HEK293 (cell line): ENCODE measurements around the gene SPACA6.

Source experiments
- CTCF ChIA-PET: fragments of 350-600 bp; formaldehyde crosslinking; extraction: SDS; loops from one replicate; lab custom pipeline; 2021; ENCODE audit warnings: antibody characterized with exemption; lab: Yijun Ruan, JAX
- POLR2A ChIA-PET: fragments of 300-600 bp; formaldehyde crosslinking; extraction: SDS; loops from one replicate; lab custom pipeline; 2020; ENCODE audit warnings: antibody characterized with exemption, inconsistent platforms; lab: Yijun Ruan, JAX
- H3K27ac ChIP-seq: fragments of 200-500 bp; sonication (Bioruptor generic); 2 replicates; pipeline ENCODE4 v1.5.1; 2014; ENCODE audit warnings: low read depth, low read length, control low read depth, inconsistent platforms; ENCODE audit errors: extremely low read depth
- H3K36me3 ChIP-seq, 2 experiments: fragments of 200-500 bp in 1 of 2; sonication (Bioruptor generic) in 1 of 2; 1 replicate in 1 of 2; 2 replicates in 1 of 2; pipeline ENCODE4 v1.5.1; 2014 to 2017; ENCODE audit warnings: inconsistent platforms in 2 of 2, low read length in 2 of 2; ENCODE audit not compliant: control insufficient read depth in 2 of 2, insufficient read depth in 1 of 2
- H3K4me1 ChIP-seq: fragments of 200-500 bp; sonication (Bioruptor generic); 2 replicates; pipeline ENCODE4 v1.5.1; 2014; ENCODE audit warnings: mild to moderate bottlenecking, low read length, inconsistent platforms; ENCODE audit not compliant: control insufficient read depth, insufficient read depth
- H3K4me3 ChIP-seq: 2 replicates; pipeline ENCODE4 v1.5.1; 2011; ENCODE audit warnings: low read depth, mild to moderate bottlenecking, control low read depth, low read length, moderate library complexity
- H3K9me3 ChIP-seq: fragments of 200-500 bp; sonication (Bioruptor generic); 2 replicates; pipeline ENCODE4 v1.5.1; 2014; ENCODE audit warnings: low read depth, low read length, inconsistent platforms; ENCODE audit not compliant: control insufficient read depth, insufficient read depth
- PRDM1 ChIP-seq: fragments of 450-650 bp; formaldehyde crosslinking; IDR thresholded peaks from 2 replicates; pipeline ENCODE4; 2016; ENCODE audit warnings: missing biosample characterization, missing genetic modification characterization
- ZBTB10 ChIP-seq: fragments of 450-650 bp; formaldehyde crosslinking; IDR thresholded peaks from 2 replicates; pipeline ENCODE4 v1.5.1; 2016; ENCODE audit warnings: missing biosample characterization, missing genetic modification characterization
- ZFP37 ChIP-seq: fragments of 450-650 bp; formaldehyde crosslinking; IDR thresholded peaks from 2 replicates; pipeline ENCODE4 v1.5.1; 2016; ENCODE audit warnings: missing biosample characterization, missing genetic modification characterization
- ZNF169 ChIP-seq: fragments of 450-650 bp; formaldehyde crosslinking; IDR thresholded peaks from 2 replicates; pipeline ENCODE4 v1.5.1; 2016; ENCODE audit warnings: missing biosample characterization, missing genetic modification characterization
- ZNF202 ChIP-seq: fragments of 450-650 bp; formaldehyde crosslinking; IDR thresholded peaks from 2 replicates; pipeline ENCODE4 v1.5.1; 2016; ENCODE audit warnings: missing biosample characterization, missing genetic modification characterization, borderline replicate concordance
- ZNF211 ChIP-seq: fragments of 450-650 bp; formaldehyde crosslinking; IDR thresholded peaks from 2 replicates; pipeline ENCODE4 v1.5.1; 2016; ENCODE audit warnings: low read depth, missing biosample characterization, missing genetic modification characterization
- ZNF26 ChIP-seq: fragments of 450-650 bp; formaldehyde crosslinking; IDR thresholded peaks from 2 replicates; pipeline ENCODE4 v1.5.1; 2016; ENCODE audit warnings: missing biosample characterization, missing genetic modification characterization
- ZNF274 ChIP-seq, 2 experiments: fragments of 200-500 bp in 1 of 2; fragments of 450-650 bp in 1 of 2; sonication (Bioruptor generic) in 1 of 2; formaldehyde crosslinking in 1 of 2; IDR thresholded peaks; 2 replicates each; pipeline versions ENCODE4 v1.5.1 to v1.6.1; 2014 to 2016; ENCODE audit warnings: borderline replicate concordance in 1 of 2, inconsistent platforms in 1 of 2, low read length in 1 of 2, missing biosample characterization in 1 of 2, missing genetic modification characterization in 1 of 2
- ZNF341 ChIP-seq: fragments of 450-650 bp; formaldehyde crosslinking; IDR thresholded peaks from 2 replicates; pipeline ENCODE4; 2016; ENCODE audit warnings: low read depth, missing biosample characterization, missing genetic modification characterization
- ZNF350 ChIP-seq: fragments of 450-650 bp; formaldehyde crosslinking; IDR thresholded peaks from 2 replicates; pipeline ENCODE4 v1.5.0; 2017; ENCODE audit warnings: missing biosample characterization, mild to moderate bottlenecking, missing genetic modification characterization
- ZNF549 ChIP-seq: fragments of 450-650 bp; IDR thresholded peaks from 2 replicates; pipeline ENCODE4 v1.5.1; 2018; ENCODE audit warnings: missing biosample characterization, missing genetic modification characterization, mild to moderate bottlenecking, inconsistent platforms, moderate library complexity
- ZNF596 ChIP-seq: fragments of 450-650 bp; IDR thresholded peaks from 2 replicates; pipeline ENCODE4 v1.5.0; 2018; ENCODE audit warnings: missing biosample characterization, mild to moderate bottlenecking, missing genetic modification characterization, moderate library complexity
- ZSCAN16 ChIP-seq: fragments of 450-650 bp; formaldehyde crosslinking; IDR thresholded peaks from 2 replicates; pipeline ENCODE4 v1.5.1; 2016; ENCODE audit warnings: missing biosample characterization, missing genetic modification characterization
- TF ChIP-seq, protein P1 (sequence below): fragments of 450-650 bp; formaldehyde crosslinking; IDR thresholded peaks from 2 replicates; pipeline ENCODE4 v1.5.1; 2016; ENCODE audit warnings: missing biosample characterization, missing genetic modification characterization
- TF ChIP-seq, protein P2 (sequence below): fragments of 450-650 bp; formaldehyde crosslinking; IDR thresholded peaks from 2 replicates; pipeline ENCODE4 v1.5.1; 2017; ENCODE audit warnings: missing biosample characterization, missing genetic modification characterization
- TF ChIP-seq, protein P3 (sequence below): fragments of 450-650 bp; formaldehyde crosslinking; IDR thresholded peaks from 2 replicates; pipeline ENCODE4 v1.5.1; 2016; ENCODE audit warnings: missing biosample characterization, missing genetic modification characterization
- TF ChIP-seq, protein P4 (sequence below): fragments of 450-650 bp; formaldehyde crosslinking; IDR thresholded peaks from 2 replicates; pipeline ENCODE4 v1.5.1; 2016; ENCODE audit warnings: missing biosample characterization, missing genetic modification characterization
- TF ChIP-seq, protein P5 (sequence below): fragments of 450-650 bp; formaldehyde crosslinking; conservative IDR thresholded peaks from 2 replicates; pipeline ENCODE4 v1.5.1; 2016; ENCODE audit warnings: low read depth, missing biosample characterization, missing genetic modification characterization

SPACA6 gene

GRCh38 chr19:51749979-51750378, 56.8 kb downstream of the SPACA6 start:
- H3K4me3 ChIP-seq, result no peak overlapping the region
- H3K27ac ChIP-seq, result no peak overlapping the region
- H3K9me3 ChIP-seq, result no peaks in the 10 kb centered on the region; the same call in 1 of the 2 replicates
- TF ChIP-seq ZNF211 (tag by site-specific recombination) (no peak), ZNF341 (no peak), PRDM1 (no peak), ZNF350 (tag by site-specific recombination) (no peak), ZNF169 (tag by site-specific recombination) (no peak), ZFP37 (tag by site-specific recombination) (no peak), ZNF596 (tag by site-specific recombination) (no peak), ZSCAN16 (tag by site-specific recombination) (no peak), ZNF549 (tag by site-specific recombination) (no peak), ZNF274 (IDR thresholded peaks at IDR 0.05; ENCODE audit: low read length) (no peak), ZNF274 (tag by site-specific recombination; IDR thresholded peaks at IDR 0.05; ENCODE audit: borderline replicate concordance) (no peak), ZBTB10 (tag by site-specific recombination) (no peak), ZNF202 (tag by site-specific recombination) (no peak), ZNF26 (tag by site-specific recombination) (no peak)
- TF ChIP-seq, protein P1, sequence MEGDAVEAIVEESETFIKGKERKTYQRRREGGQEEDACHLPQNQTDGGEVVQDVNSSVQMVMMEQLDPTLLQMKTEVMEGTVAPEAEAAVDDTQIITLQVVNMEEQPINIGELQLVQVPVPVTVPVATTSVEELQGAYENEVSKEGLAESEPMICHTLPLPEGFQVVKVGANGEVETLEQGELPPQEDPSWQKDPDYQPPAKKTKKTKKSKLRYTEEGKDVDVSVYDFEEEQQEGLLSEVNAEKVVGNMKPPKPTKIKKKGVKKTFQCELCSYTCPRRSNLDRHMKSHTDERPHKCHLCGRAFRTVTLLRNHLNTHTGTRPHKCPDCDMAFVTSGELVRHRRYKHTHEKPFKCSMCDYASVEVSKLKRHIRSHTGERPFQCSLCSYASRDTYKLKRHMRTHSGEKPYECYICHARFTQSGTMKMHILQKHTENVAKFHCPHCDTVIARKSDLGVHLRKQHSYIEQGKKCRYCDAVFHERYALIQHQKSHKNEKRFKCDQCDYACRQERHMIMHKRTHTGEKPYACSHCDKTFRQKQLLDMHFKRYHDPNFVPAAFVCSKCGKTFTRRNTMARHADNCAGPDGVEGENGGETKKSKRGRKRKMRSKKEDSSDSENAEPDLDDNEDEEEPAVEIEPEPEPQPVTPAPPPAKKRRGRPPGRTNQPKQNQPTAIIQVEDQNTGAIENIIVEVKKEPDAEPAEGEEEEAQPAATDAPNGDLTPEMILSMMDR (tag by site-specific recombination), result no peak
- TF ChIP-seq, protein P2, sequence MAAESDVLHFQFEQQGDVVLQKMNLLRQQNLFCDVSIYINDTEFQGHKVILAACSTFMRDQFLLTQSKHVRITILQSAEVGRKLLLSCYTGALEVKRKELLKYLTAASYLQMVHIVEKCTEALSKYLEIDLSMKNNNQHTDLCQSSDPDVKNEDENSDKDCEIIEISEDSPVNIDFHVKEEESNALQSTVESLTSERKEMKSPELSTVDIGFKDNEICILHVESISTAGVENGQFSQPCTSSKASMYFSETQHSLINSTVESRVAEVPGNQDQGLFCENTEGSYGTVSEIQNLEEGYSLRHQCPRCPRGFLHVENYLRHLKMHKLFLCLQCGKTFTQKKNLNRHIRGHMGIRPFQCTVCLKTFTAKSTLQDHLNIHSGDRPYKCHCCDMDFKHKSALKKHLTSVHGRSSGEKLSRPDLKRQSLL (tag by site-specific recombination), result no peak
- TF ChIP-seq, protein P3, sequence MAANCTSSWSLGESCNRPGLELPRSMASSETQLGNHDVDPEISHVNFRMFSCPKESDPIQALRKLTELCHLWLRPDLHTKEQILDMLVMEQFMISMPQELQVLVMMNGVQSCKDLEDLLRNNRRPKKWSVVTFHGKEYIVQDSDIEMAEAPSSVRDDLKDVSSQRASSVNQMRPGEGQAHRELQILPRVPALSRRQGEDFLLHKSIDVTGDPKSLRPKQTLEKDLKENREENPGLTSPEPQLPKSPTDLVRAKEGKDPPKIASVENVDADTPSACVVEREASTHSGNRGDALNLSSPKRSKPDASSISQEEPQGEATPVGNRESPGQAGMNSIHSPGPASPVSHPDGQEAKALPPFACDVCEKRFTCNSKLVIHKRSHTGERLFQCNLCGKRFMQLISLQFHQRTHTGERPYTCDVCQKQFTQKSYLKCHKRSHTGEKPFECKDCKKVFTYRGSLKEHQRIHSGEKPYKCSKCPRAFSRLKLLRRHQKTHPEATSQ (tag by site-specific recombination), result no peak
- TF ChIP-seq, protein P4, sequence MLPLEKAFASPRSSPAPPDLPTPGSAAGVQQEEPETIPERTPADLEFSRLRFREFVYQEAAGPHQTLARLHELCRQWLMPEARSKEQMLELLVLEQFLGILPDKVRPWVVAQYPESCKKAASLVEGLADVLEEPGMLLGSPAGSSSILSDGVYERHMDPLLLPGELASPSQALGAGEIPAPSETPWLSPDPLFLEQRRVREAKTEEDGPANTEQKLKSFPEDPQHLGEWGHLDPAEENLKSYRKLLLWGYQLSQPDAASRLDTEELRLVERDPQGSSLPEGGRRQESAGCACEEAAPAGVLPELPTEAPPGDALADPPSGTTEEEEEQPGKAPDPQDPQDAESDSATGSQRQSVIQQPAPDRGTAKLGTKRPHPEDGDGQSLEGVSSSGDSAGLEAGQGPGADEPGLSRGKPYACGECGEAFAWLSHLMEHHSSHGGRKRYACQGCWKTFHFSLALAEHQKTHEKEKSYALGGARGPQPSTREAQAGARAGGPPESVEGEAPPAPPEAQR (tag by site-specific recombination), result no peak
- TF ChIP-seq, protein P5, sequence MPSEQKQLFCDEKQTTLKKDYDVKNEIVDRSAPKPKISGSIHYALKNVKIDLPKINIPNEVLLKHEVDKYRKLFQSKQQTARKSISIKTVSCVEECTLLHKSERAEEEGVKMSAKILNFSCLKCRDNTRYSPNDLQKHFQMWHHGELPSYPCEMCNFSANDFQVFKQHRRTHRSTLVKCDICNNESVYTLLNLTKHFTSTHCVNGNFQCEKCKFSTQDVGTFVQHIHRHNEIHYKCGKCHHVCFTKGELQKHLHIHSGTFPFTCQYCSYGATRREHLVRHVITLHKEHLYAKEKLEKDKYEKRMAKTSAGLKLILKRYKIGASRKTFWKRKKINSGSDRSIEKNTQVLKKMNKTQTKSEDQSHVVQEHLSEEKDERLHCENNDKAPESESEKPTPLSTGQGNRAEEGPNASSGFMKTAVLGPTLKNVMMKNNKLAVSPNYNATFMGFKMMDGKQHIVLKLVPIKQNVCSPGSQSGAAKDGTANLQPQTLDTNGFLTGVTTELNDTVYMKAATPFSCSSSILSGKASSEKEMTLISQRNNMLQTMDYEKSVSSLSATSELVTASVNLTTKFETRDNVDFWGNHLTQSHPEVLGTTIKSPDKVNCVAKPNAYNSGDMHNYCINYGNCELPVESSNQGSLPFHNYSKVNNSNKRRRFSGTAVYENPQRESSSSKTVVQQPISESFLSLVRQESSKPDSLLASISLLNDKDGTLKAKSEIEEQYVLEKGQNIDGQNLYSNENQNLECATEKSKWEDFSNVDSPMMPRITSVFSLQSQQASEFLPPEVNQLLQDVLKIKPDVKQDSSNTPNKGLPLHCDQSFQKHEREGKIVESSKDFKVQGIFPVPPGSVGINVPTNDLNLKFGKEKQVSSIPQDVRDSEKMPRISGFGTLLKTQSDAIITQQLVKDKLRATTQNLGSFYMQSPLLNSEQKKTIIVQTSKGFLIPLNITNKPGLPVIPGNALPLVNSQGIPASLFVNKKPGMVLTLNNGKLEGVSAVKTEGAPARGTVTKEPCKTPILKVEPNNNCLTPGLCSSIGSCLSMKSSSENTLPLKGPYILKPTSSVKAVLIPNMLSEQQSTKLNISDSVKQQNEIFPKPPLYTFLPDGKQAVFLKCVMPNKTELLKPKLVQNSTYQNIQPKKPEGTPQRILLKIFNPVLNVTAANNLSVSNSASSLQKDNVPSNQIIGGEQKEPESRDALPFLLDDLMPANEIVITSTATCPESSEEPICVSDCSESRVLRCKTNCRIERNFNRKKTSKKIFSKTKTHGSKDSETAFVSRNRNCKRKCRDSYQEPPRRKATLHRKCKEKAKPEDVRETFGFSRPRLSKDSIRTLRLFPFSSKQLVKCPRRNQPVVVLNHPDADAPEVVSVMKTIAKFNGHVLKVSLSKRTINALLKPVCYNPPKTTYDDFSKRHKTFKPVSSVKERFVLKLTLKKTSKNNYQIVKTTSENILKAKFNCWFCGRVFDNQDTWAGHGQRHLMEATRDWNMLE, result no peak
- ChIA-PET CTCF (interaction anchor here (1.1 to 1.2 kb wide), 2 partner anchors 28 to 74 kb away, joined by 4 to 5 read pairs; no protein-coding TSS in a partner anchor), POLR2A (no interaction called here)
- no peaks in the 10 kb centered on the region for H3K4me1 ChIP-seq
- H3K36me3 ChIP-seq, result no peaks in the 10 kb centered on the region
